Heart right ventricle (tissue), 16 donors: ENCODE data around the gene SLC4A1AP. TPM values are rescaled to one million over a fixed set of nuclear protein-coding genes. Genes with fewer than 3 reads are reported as not detected.
"Not testable (repeated sequence)": the region's sequence is repeated elsewhere in the genome, so short reads cannot be mapped to it uniquely, and the experiment has no call there.

Experiments
- ATAC-seq, 8 donors: fragments of 200-7000 bp; cut with Tn5 transposase; one replicate each; pipeline ENCODE4 v1.9.1; 2020; ENCODE audit warnings: mild to moderate bottlenecking in 8 of 8, moderate library complexity in 8 of 8, moderate number of reproducible peaks in 1 of 8
- DNase-seq, 2 donors: peaks; one replicate each; pipeline ENCODE4 v3.0.0-alpha.2; 2020
- H3K27ac ChIP-seq, 10 donors: fragments of 200-600 bp; sonication (generic) in 2 of 10; one replicate each; pipeline versions ENCODE4 v1.5.0 to v1.8.0; 2020 to 2022; ENCODE audit warnings: mild to moderate bottlenecking in 3 of 10
- H3K27me3 ChIP-seq, 7 donors: fragments of 200-600 bp; one replicate each; pipeline ENCODE4 v1.8.0; 2021 to 2022; ENCODE audit warnings: mild to moderate bottlenecking in 2 of 7
- H3K36me3 ChIP-seq, 9 donors: fragments of 200-600 bp; sonication (generic) in 1 of 9; one replicate each; pipeline versions ENCODE4 v1.5.0 to v1.8.0; 2020 to 2022; ENCODE audit warnings: mild to moderate bottlenecking in 2 of 9
- H3K4me1 ChIP-seq, 9 donors: fragments of 200-600 bp; sonication (generic) in 1 of 9; one replicate each; pipeline versions ENCODE4 v1.5.0 to v1.8.0; 2020 to 2022; ENCODE audit warnings: mild to moderate bottlenecking in 4 of 9
- H3K4me3 ChIP-seq, 10 donors: fragments of 200-600 bp; sonication (generic) in 2 of 10; one replicate each; pipeline versions ENCODE4 v1.5.0 to v1.8.0; 2020 to 2022; ENCODE audit warnings: mild to moderate bottlenecking in 7 of 10, moderate library complexity in 2 of 10
- H3K9me3 ChIP-seq, 11 donors: fragments of 200-600 bp in 10 of 11; sonication (generic) in 2 of 11; one replicate each; pipeline versions ENCODE4 v1.5.0 to v1.8.0; 2013 to 2022; ENCODE audit warnings: mild to moderate bottlenecking in 2 of 11, control low read depth in 1 of 11, moderate library complexity in 1 of 11
- CTCF ChIP-seq, 9 donors: fragments of 200-600 bp; sonication (generic) in 2 of 9; IDR thresholded peaks; one replicate each; pipeline versions ENCODE4 v1.5.0 to v1.8.0; 2021 to 2022; ENCODE audit warnings: antibody characterized with exemption in 9 of 9, mild to moderate bottlenecking in 5 of 9, moderate library complexity in 1 of 9
- WGBS, 2 donors: extraction: QIAGEN DNeasy Blood & Tissue Kit; methylation state at CpG; one replicate each; pipeline ENCODE4 v1.1.7; 2013; ENCODE audit warnings: inconsistent platforms in 1 of 2; 5-methylcytosine and 5-hydroxymethylcytosine counted together
- intact Hi-C, 10 donors: fragments of 100-400 bp; cut with DNase I; formaldehyde crosslinking; loops; one replicate each; pipeline versions ENCODE4 v1.11.1 to v1.14.2; 2022
- polyA plus RNA-seq, 2 donors: library from polyadenylated mRNA; stranded (reverse); fragments of 200-250 nt; gene quantifications; one replicate each; pipeline ENCODE4 v1.2.3, GENCODE V29; 2013
- total RNA-seq, 10 donors: library from RNA; stranded (reverse); fragmentation: NEBNext Ultra II Directional in 3 of 10; extraction: Animal tissue kit (Norgen Biotek cat#: 25700) in 3 of 10; gene quantifications; one replicate each; pipeline versions ENCODE4 v1.2.1 to v1.2.4, GENCODE V29; 2021 to 2023
- donor health status: Arrhythmogenic right ventricular cardiomyopathy.
- donor health status: ischemic (EF 13 %, LVEDD 7.1; RV severe dilation, severe dysfunction).
- donor health status: healthy with polysubstance abuse.
- donor health status: DM: no; HTN: yes; CAD: no.
- donor health status: DM: no; HTN: no; CAD: no.
- donor health status: ischemic (EF 25% LVEDD 6.9; RV normal size, moderate dysfunction).
- donor health status: ischemic (EF 25% LVEDD 5.7; RV mildly dilated, moderate dysfunction).
- donor health status: healthy.
- donor health status: DM: yes; HTN: yes; CAD: no.
- donor health status: Ischemic cardiomyopathy.
- donor health status: ischemic (EF 35%, LVEDD 5.7; RV mildly dilated, moderate dysfunction).
- donor health status: nonischemic (EF 11% LVEDD 7.7; RV severe dilation, severe dysfunction).
- donor health status: DM: yes; HTN: yes; CAD: no.
- donor health status: PGD.
- donor health status: ischemic (EF 29% LVEDD 5.4; RV normal size, mild dysfunction).
- donor health status: nonischemic (EF 23%, LVEDD 6.1; RV moderate dilation, normal function).

The SLC4A1AP gene
- total and polyA plus RNA-seq, 12 donors: 11.0 to 28.7 (median 22.2) TPM

- no peaks in the 10 kb centered on the region for H3K9me3 ChIP-seq
- H3K36me3 ChIP-seq: peaks cover 0 to 85% (median 59%) of the 10 kb centered on the region in 9 donors
- ATAC-seq (no peak), DNase-seq (no peak)
- no peak overlapping the region for H3K27ac ChIP-seq
- no peak overlapping the region for H3K4me3 ChIP-seq
- peaks cover 0 to 8% (median 4%) of the 10 kb centered on the region in 9 donors for H3K4me1 ChIP-seq
- intact Hi-C loops: loop anchor here in 2 of 10 donors (10.0 kb wide), 2 partner anchors 127 to 217 kb away; partner anchors contain the start of genes FNDC4 (in 2 of the 2), GCKR (in 2 of the 2) and PPM1G (in 1 of the 2)
- WGBS, 2 donors: 59 to 68% methylated on average over 1 of the region's 1 CpG
- no peak for TF ChIP-seq CTCF (IDR thresholded peaks at IDR 0.05)
- H3K27me3 ChIP-seq: no peaks in the 10 kb centered on the region
Observed at GRCh38 chr2:27621524-27621923, 42.2 kb upstream of the SLC4A1AP start.

GRCh38 chr2:27622921-27623384 lies 40.7 kb upstream of the SLC4A1AP start:
- DNase-seq: no peak
- no peak overlapping the region for H3K4me3 ChIP-seq
- ATAC-seq: no peak
- H3K27ac ChIP-seq: no peak overlapping the region
- H3K4me1 ChIP-seq: peaks cover 0 to 22% (median 18%) of the 10 kb centered on the region in 9 donors
- H3K27me3 ChIP-seq: no peaks in the 10 kb centered on the region
- WGBS, 2 donors: 79 to 92% methylated on average over 3 of the region's 3 CpGs
- H3K9me3 ChIP-seq: no peaks in the 10 kb centered on the region
- peaks cover 0 to 71% (median 45%) of the 10 kb centered on the region in 9 donors for H3K36me3 ChIP-seq
- no peak for TF ChIP-seq CTCF (IDR thresholded peaks at IDR 0.05)
- intact Hi-C loops: loop anchor here in 2 of 10 donors (10.0 kb wide), 2 partner anchors 128 to 218 kb away; partner anchors contain the start of genes FNDC4 (in 2 of the 2), GCKR (in 2 of the 2) and PPM1G (in 1 of the 2)

- no peak overlapping the region for H3K4me3 ChIP-seq
- no peak overlapping the region for H3K27ac ChIP-seq
- TF ChIP-seq CTCF (IDR thresholded peaks at IDR 0.05): no peak
- DNase-seq (no peak), ATAC-seq (no peak)
- intact Hi-C loops: loop anchor here in 2 of 10 donors (10.0 kb wide), 2 partner anchors 130 to 220 kb away; partner anchors contain the start of genes FNDC4 (in 2 of the 2), GCKR (in 2 of the 2) and PPM1G (in 1 of the 2)
- H3K9me3 ChIP-seq: no peaks in the 10 kb centered on the region
- H3K27me3 ChIP-seq: no peaks in the 10 kb centered on the region
- H3K36me3 ChIP-seq: peaks cover 0 to 51% (median 30%) of the 10 kb centered on the region in 9 donors
- peaks cover 4 to 33% (median 28%) of the 10 kb centered on the region in 9 donors for H3K4me1 ChIP-seq
Observed at GRCh38 chr2:27624943-27625342, 38.7 kb upstream of the SLC4A1AP start.

- Histone ChIP-seq H3K4me1 (peaks cover 4 to 43% (median 30%) of the 10 kb centered on the region in 9 donors), H3K36me3 (peaks cover 0 to 47% (median 32%) of the 10 kb centered on the region in 9 donors), H3K27ac (peak overlapping the region in 5 of 10 donors; percentile 21 to 91 (median 43))
- ATAC-seq, H3K4me3 ChIP-seq, H3K27me3 ChIP-seq, DNase-seq, H3K9me3 ChIP-seq: not testable (repeated sequence)
- 92 to 94% methylated on average over 1 of the region's 1 CpG for whole genome bisulfite sequencing, 2 donors
- intact Hi-C loops: loop anchor here in 2 of 10 donors (10.0 kb wide), 2 partner anchors 132 to 222 kb away; partner anchors contain the start of genes FNDC4 (in 2 of the 2), GCKR (in 2 of the 2) and PPM1G (in 1 of the 2)
Observed at GRCh38 chr2:27626323-27626722, 37.4 kb upstream of the SLC4A1AP start.

DNA sequence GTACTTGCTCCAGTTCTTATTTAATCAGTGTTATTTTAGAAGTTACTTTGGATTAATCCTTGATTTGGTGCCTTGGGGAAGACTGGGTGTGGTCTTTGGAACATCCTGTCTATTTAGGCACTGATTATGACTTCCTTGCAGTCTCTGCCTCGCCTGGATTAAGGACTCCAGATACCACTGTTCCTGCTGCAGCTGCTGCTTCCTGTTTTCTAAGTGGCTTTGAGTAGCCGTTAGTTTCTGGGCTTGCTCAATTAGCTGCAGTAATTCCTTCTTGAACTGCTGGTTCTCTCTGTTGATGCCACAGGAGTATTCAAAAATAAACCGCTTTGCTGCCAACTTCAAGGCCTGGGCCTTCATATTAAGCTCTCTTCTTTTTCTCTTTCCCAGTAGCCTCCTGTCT lies 36.8 kb upstream of the SLC4A1AP start:
- Histone ChIP-seq H3K36me3 (peaks cover 0 to 47% (median 35%) of the 10 kb centered on the region in 9 donors), H3K4me1 (peaks cover 4 to 43% (median 30%) of the 10 kb centered on the region in 9 donors), H3K27ac (peak overlapping the region in 7 of 10 donors; percentile 9 to 91 (median 26))
- H3K4me3 ChIP-seq, H3K27me3 ChIP-seq, DNase-seq, H3K9me3 ChIP-seq: not testable (repeated sequence)
- intact Hi-C loops: loop anchor here in 2 of 10 donors (10.0 kb wide), 2 partner anchors 132 to 222 kb away; partner anchors contain the start of genes FNDC4 (in 2 of the 2), GCKR (in 2 of the 2) and PPM1G (in 1 of the 2)
- 49 to 51% methylated on average over 3 of the region's 3 CpGs for WGBS, 2 donors
- ATAC-seq: peak in 5 of 8 donors; percentile 14 to 44 (median 28)
